Stimulated activated CD8-positive, alpha-beta memory T cell treated with anti-CD3 and anti-CD28 coated beads, Interleukin-7, amount 100 ng/mL, for 24 hours (primary cell): ENCODE data around the gene CFAP107.

Experiments used
- DNase-seq: peaks from one replicate; pipeline ENCODE4 v3.0.0-alpha.2; 2020; ENCODE audit warnings: low read depth

The CFAP107 gene

DNA sequence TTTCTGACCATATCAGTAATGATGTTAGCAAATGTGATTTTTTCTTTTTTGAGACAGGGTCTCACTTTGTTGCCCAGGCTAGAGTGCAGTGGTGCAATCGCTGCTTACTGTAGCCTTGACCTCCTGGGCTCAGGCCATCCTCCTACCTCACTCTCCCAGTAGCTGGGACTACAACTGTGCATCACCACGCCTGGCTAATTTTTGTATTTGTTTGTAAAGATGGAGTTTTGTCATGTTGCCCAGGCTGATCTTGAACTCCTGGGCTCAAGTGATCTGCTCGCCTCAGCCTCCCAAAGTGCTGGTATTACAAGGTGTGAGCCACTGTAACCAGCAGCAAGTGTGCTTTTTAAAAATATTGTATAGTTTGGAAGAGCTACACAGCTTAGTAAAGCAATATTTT is 4.1 kb upstream of the CFAP107 start:
- no peak for DNase-seq

GRCh38 chr1:12745126-12745991 is 641 bp upstream of the CFAP107 start:
- no peak for DNase-seq

DNA sequence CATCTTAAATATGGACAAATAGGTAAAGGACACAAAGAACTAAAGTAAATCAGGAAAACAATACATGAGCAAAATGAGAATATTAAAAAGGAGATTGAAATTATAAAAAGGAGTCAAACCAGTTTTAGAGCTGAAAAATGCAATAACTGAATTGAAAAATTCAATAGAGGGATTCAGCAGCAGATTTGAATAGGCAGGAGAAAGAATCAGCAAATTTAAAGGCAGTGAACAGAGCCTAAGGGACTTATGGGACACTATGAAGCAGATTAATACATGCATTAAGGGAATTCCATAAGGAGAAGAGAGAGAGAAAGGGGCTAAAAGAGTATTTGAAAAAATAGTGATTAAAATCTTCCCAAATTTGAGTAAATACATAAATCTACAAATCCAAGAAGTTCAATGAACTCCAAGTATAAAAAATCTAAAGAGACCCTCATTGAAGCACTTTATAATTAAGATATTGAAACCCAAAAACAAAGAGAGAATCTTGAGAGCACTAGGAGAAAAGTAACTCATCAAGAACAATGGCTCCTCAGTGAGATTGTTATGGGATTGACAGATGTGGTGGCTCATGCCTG is 2.9 kb downstream of the CFAP107 start:
- DNase-seq, result no peak

- DNase-seq, result no peak
Observed at GRCh38 chr1:12754738-12755137, 8.7 kb downstream of the CFAP107 start.

DNA sequence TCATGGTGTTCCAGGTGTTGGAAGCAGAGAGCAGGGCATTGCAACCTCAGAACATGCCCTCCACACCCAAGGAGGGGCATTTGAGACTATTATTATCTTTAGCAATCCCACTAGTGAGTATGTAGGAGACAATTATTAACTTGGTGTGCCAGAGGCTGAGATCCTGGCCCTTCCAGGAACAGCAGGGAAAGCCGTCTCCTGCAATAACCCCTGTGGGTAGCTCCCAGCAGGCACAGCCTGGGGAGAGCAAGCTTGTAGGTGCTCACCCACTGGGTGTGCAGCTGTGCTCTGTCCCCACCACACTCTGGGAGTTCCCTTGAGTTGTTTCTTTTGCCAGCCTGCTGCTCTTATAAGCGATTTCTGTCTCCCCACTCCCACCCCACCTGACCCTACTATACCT is 10.3 kb downstream of the CFAP107 start:
- no peak for DNase-seq

DNA sequence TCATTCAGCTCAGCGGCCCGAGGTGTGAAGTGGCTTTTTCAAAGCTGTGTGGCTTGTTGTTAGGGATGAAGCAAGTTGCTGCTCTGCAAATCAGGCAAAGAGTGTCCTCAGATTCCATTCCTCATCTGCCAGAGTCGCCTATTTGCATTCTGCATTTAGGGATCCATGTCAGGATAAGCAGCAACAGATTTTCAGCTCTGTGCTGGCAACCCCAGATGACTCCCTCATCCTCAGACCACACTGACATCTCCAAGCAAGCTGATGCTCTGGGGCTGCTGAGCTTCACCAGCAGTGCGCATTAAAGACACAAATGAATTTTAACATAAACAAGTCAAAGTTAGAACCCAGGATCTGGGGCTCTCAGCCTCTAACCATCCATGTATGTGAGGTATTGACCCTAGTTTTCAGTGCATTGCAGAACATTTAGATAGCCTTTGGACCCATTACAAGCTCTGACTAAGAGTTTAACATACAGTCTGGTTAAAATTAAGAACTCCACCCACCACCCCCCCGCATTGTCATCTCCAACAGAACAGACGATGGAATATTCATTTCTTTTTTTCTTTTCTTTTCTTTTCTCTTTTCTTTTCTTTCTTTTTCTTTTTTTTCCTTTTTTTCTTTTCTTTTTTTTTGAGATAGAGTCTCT is 10.9 kb downstream of the CFAP107 start:
- no peak for DNase-seq

DNA sequence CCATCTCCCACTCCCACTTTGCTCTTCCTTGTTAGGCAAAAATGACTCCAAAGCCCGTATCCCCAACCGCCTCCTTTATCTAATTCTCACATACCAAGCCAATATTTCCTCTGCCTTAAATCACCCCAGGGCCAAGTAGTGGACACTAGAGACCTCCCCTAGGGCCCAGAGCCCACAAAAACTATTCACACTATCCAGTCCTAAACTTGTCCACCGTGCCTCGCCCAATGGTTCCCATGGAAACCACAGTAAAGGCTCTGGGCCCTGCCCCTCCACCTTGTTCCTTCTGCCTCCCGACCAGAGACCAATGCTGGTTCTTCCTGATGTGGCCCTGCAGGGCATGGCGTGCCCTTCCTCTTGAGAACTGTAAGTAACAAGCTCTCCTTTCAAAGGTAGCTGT is 11.8 kb downstream of the CFAP107 start:
- no peak for DNase-seq

- no peak for DNase-seq
Observed at GRCh38 chr1:12760256-12760795, 14.3 kb downstream of the CFAP107 start.

- DNase-seq, result no peak
Observed at GRCh38 chr1:12761781-12762180, 15.8 kb downstream of the CFAP107 start.

- DNase-seq, result no peak
Observed at GRCh38 chr1:12762766-12763165, 16.8 kb downstream of the CFAP107 start.

GRCh38 chr1:12763479-12763878 is 17.5 kb downstream of the CFAP107 start:
- no peak for DNase-seq

GRCh38 chr1:12764016-12764415 is 18.0 kb downstream of the CFAP107 start:
- no peak for DNase-seq

- DNase-seq, result no peak
Observed at GRCh38 chr1:12769031-12769430, 23.0 kb downstream of the CFAP107 start.

GRCh38 chr1:12769976-12770505 is 24.0 kb downstream of the CFAP107 start:
- no peak for DNase-seq

GRCh38 chr1:12770620-12771019 is 24.6 kb downstream of the CFAP107 start:
- DNase-seq, result no peak

DNA sequence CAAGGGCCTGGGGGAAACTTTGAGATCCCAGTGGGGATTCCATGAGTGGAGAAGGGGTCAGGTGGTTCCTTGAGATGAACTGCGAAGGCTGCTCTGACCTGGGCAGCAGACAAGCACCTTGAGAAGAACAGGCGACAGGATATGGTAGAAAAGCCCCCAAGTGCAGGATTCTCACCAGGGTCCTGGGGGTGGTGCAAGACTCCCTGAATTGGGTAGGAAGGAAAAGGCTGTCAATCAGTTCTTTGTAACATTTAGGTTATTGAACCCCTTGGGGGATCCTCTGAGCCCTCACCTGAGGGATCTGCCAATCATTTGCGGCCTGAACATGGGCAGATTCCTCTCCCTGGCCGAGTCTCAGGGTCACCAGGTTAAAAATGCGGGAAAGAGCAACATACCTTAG is 25.2 kb downstream of the CFAP107 start:
- no peak for DNase-seq

DNA sequence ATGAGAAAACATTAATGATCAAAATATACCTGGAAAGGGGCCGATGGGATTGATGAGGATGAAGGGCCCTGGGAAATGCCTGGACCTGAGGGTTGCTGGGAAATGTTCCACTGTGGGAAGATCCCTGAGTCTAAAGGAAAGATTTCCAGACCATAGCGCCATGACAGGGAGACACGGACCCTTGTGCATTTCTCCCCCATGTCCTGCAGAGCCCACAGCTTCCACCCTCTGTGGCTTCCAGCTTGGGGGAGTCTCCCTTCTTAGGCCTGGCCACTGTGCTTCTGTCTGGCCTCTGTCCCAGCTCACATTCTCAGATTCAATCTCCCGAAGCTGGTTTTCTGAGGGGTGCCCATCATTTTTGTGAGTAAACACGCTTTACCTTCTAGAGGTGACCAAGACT is 26.5 kb downstream of the CFAP107 start:
- DNase-seq, result no peak

- DNase-seq, result no peak
Observed at GRCh38 chr1:12773438-12773837, 27.4 kb downstream of the CFAP107 start, which contains the start of gene PRAMEF12. Gene PRAMEF12, plus strand, starts transcription at chr1:12773738. Its CDS starts 1,130 bp downstream, at chr1:12774868.

DNA sequence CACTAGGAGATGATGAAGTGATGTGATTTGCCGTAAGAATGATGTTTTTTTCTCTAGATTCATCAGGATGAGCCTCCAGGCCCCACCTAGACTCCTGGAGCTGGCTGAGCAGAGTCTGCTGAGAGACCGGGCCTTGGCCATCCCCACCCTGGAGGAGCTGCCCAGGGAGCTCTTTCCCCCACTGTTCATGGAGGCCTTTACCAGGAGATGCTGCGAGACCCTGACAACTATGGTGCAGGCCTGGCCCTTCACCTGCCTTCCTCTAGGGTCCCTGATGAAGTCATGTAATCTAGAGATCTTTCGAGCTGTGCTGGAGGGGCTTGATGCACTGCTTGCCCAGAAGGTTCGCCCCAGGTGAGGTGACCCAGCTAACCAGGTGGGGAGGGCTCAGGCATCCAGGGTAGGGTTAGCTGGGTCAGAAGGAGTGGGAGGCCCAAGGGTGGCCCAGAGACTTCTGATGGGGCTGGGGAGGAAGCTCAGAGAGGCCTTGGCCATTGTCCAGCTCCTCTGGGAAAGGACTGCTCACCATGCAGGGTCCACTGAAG is 28.9 kb downstream of the CFAP107 start:
- DNase-seq, result no peak

- DNase-seq, result no peak
Observed at GRCh38 chr1:12775443-12775842, 29.4 kb downstream of the CFAP107 start.

GRCh38 chr1:12776801-12777557 is 31.0 kb downstream of the CFAP107 start:
- DNase-seq, result no peak

DNA sequence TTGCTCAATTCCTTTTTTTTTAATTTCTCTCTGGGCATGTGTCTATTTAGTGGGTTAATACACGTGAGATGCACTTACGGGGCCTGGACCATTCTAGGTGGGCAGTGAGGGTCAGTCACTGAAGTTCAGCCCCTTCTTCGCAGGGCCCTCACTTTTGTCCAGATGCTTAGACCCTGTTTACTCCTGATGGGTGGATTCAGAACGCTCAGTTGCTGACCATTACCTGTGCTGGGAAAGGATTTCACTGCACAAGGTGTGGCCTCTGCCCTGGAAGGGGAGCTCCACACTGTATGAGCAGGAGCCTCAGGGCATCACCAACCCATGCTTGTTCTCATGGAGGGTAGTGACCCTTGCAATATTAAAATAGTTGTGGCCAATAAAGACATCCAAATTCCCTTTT is 32.1 kb downstream of the CFAP107 start:
- no peak for DNase-seq
